A673 (cell line): ENCODE measurements around the gene P3H3. TPM values are rescaled to one million over a fixed set of nuclear protein-coding genes. Genes with fewer than 3 reads are reported as not detected.
A peak's percentile ranks its signal among the peaks of the same experiment; 100 is the strongest.

ENCODE experiments used
- BruUV-seq: library from RNA; stranded (reverse); fragments of 400-500 nt; replicated peaks from 2 replicates; lab custom pipeline; 2021; lab: Mats Ljungman, UMichigan
- CTCF ChIA-PET: fragments of 300-600 bp; sonication (Branson Sonifier 250); formaldehyde crosslinking; loops from one replicate; lab custom pipeline; 2022; ENCODE audit warnings: antibody characterized with exemption; lab: Charles Lee
- POLR2A ChIA-PET: fragments of 300-600 bp; sonication (Branson Sonifier 250); formaldehyde crosslinking; loops from one replicate; lab custom pipeline; 2022; ENCODE audit warnings: antibody characterized with exemption; ENCODE audit not compliant: low non-redundant PET; lab: Charles Lee
- DNase-seq: peaks from one replicate; pipeline ENCODE4 v3.0.0-alpha.2; 2015; ENCODE audit warnings: low spot score
- H3K27ac ChIP-seq: fragments of 200-600 bp; sonication (generic); 2 replicates; pipeline ENCODE4 v1.5.1; 2016; ENCODE audit warnings: mixed run types, low read depth, mild to moderate bottlenecking, mixed read lengths, antibody characterized with exemption, low read length; ENCODE audit not compliant: poor library complexity, severe bottlenecking
- H3K27me3 ChIP-seq: fragments of 200-600 bp; sonication (generic); replicated peaks from 2 replicates; pipeline ENCODE4 v1.6.1; 2017; ENCODE audit warnings: mixed run types, low read depth, mild to moderate bottlenecking, mixed read lengths, antibody characterized with exemption, low read length; ENCODE audit not compliant: insufficient read depth, poor library complexity
- H3K36me3 ChIP-seq: fragments of 200-600 bp; sonication (generic); 2 replicates; pipeline ENCODE4 v1.6.1; 2016; ENCODE audit warnings: mixed run types, mild to moderate bottlenecking, mixed read lengths, antibody characterized with exemption, low read length; ENCODE audit not compliant: insufficient read depth, poor library complexity, severe bottlenecking
- H3K4me1 ChIP-seq: fragments of 200-600 bp; sonication (generic); 2 replicates; pipeline ENCODE4 v1.6.1; 2017; ENCODE audit warnings: mixed run types, mild to moderate bottlenecking, mixed read lengths, antibody characterized with exemption, low read length; ENCODE audit not compliant: insufficient read depth, poor library complexity, severe bottlenecking
- H3K4me3 ChIP-seq: fragments of 200-600 bp; sonication (generic); 2 replicates; pipeline ENCODE4 v1.5.1; 2016; ENCODE audit warnings: low read depth, mixed run types, mild to moderate bottlenecking, mixed read lengths, low read length; ENCODE audit not compliant: poor library complexity, severe bottlenecking
- H3K9me3 ChIP-seq: fragments of 200-600 bp; sonication (generic); 2 replicates; pipeline ENCODE4 v1.6.1; 2016; ENCODE audit warnings: mixed run types, low read depth, mild to moderate bottlenecking, mixed read lengths, antibody characterized with exemption, low read length; ENCODE audit not compliant: poor library complexity, severe bottlenecking
- CTCF ChIP-seq: fragments of 300-800, 200-600 bp; sonication (generic); conservative IDR thresholded peaks from 2 replicates; pipeline ENCODE4 v1.5.1; 2017; ENCODE audit warnings: low read depth, mild to moderate bottlenecking, antibody characterized with exemption, low read length, moderate library complexity, mixed read lengths
- EZH2 ChIP-seq: fragments of 200-600 bp; sonication (generic); IDR thresholded peaks from 2 replicates; pipeline ENCODE4 v1.6.1; 2017; ENCODE audit warnings: borderline replicate concordance, low read depth, mild to moderate bottlenecking, mixed read lengths, antibody characterized with exemption, low read length; ENCODE audit not compliant: poor library complexity, severe bottlenecking
- intact Hi-C: fragments of 100-400 bp; cut with micrococcal nuclease; formaldehyde crosslinking; loops from one replicate; pipeline ENCODE4 v1.10.0; 2022; ENCODE audit not compliant: unreplicated experiment
- total RNA-seq: library from RNA; stranded (reverse); gene quantifications from 2 replicates; pipeline ENCODE4 v1.2.3, GENCODE V29; 2021

The P3H3 gene
- total RNA-seq, 1 experiment from 2014 or later: 45.3 TPM

GRCh38 chr12:6827437-6827911, 733 bp upstream of the P3H3 start:
- BruUV-seq: no TSS peak
- DNase-seq: peak; percentile 95

GRCh38 chr12:6828781-6829535, 751 bp downstream of the P3H3 start:
- H3K9me3 ChIP-seq: no peaks in the 10 kb centered on the region
- BruUV-seq: TSS peak; percentile 75
- H3K4me3 ChIP-seq: peak overlapping the region; percentile 95
- CTCF ChIA-PET: interaction anchor here (1.0 kb wide), 1 partner anchor 76 kb away, joined by 3 read pairs; the partner anchor contains the start of gene MLF2
- intact Hi-C loops: loop anchor here (5.0 kb wide), 2 partner anchors 62 to 212 kb away; partner anchors contain the start of gene PTMS
- H3K4me1 ChIP-seq: peaks cover 16% of the 10 kb centered on the region
- POLR2A ChIA-PET: no interaction called here
- H3K27ac ChIP-seq: peak overlapping the region; percentile 84
- peaks cover 30% of the 10 kb centered on the region for H3K36me3 ChIP-seq
- no peaks in the 10 kb centered on the region for H3K27me3 ChIP-seq
- TF ChIP-seq EZH2 (no peak), CTCF (no peak)
- peak; percentile 33 for DNase-seq

More at GRCh38 chr12:6827437-6827911, 733 bp upstream of the P3H3 start:
- H3K4me1 ChIP-seq: peaks cover 23% of the 10 kb centered on the region
- H3K36me3 ChIP-seq: peaks cover 21% of the 10 kb centered on the region
- H3K9me3 ChIP-seq: no peaks in the 10 kb centered on the region
- peak overlapping the region; percentile 57 for H3K27ac ChIP-seq
- intact Hi-C loops: loop anchor here (5.0 kb wide), 2 partner anchors 60 to 210 kb away; partner anchors contain the start of gene PTMS
- ChIA-PET CTCF (interaction anchor here (0.6 to 0.9 kb wide), 2 partner anchors 75 to 104 kb away, joined by 3 read pairs; no protein-coding TSS in a partner anchor), POLR2A (interaction anchor here (0.6 kb wide), 1 partner anchor 594 kb away, joined by 3 read pairs; no protein-coding TSS in a partner anchor)
- H3K27me3 ChIP-seq: no peaks in the 10 kb centered on the region
- H3K4me3 ChIP-seq: peak overlapping the region; percentile 29
- no peak for TF ChIP-seq CTCF
- TF ChIP-seq EZH2: no peak

- intact Hi-C loops: loop anchor here (5.0 kb wide), 2 partner anchors 62 to 212 kb away; partner anchors contain the start of gene PTMS
- H3K27me3 ChIP-seq: no peaks in the 10 kb centered on the region
- H3K4me1 ChIP-seq: peaks cover 16% of the 10 kb centered on the region
- H3K36me3 ChIP-seq: peaks cover 34% of the 10 kb centered on the region
- H3K27ac ChIP-seq: peak overlapping the region; percentile 84
- CTCF ChIA-PET: interaction anchor here (0.5 to 1.0 kb wide), 2 partner anchors 50 to 77 kb away, joined by 3 to 4 read pairs; partner anchors contain the start of gene MLF2
- no TSS peak for BruUV-seq
- H3K9me3 ChIP-seq: no peaks in the 10 kb centered on the region
- DNase-seq: peak; percentile 63
- TF ChIP-seq EZH2 (no peak), CTCF (peak; percentile 34; the same call in 1 of the 2 replicates)
- POLR2A ChIA-PET: no interaction called here
- peak overlapping the region; percentile 95 for H3K4me3 ChIP-seq
Measured at GRCh38 chr12:6829536-6830220, 1.5 kb downstream of the P3H3 start.
